Activated CD8-positive, alpha-beta memory T cell treated with anti-CD3 and anti-CD28 coated beads for 24 hours (primary cell): Measurements from ENCODE around the gene C3.
"Not testable (repeated sequence)": the region's sequence is repeated elsewhere in the genome, so short reads cannot be mapped to it uniquely, and the experiment has no call there.

Experiments used
- DNase-seq: peaks from one replicate; pipeline ENCODE4 v3.0.0-alpha.2; 2020

C3 gene

GRCh38 chr19:6712231-6712630, 8.2 kb downstream of the C3 start:
- no peak for DNase-seq

- no peak for DNase-seq
Measured at GRCh38 chr19:6711605-6712004, 8.8 kb downstream of the C3 start.

GRCh38 chr19:6711078-6711361, 9.4 kb downstream of the C3 start:
- DNase-seq: no peak

- no peak for DNase-seq
Measured at GRCh38 chr19:6710273-6711077, 10.0 kb downstream of the C3 start.

GRCh38 chr19:6709549-6709948, 10.9 kb downstream of the C3 start:
- no peak for DNase-seq

- DNase-seq: not testable (repeated sequence)
Measured at GRCh38 chr19:6708913-6709312, 11.5 kb downstream of the C3 start.

- DNase-seq: no peak
Measured at GRCh38 chr19:6708346-6708745, 12.1 kb downstream of the C3 start.

- DNase-seq: no peak
Measured at GRCh38 chr19:6707658-6708018, 12.8 kb downstream of the C3 start.

GRCh38 chr19:6707011-6707657, 13.3 kb downstream of the C3 start:
- no peak for DNase-seq

GRCh38 chr19:6706633-6706958, 13.9 kb downstream of the C3 start:
- DNase-seq: no peak

- no peak for DNase-seq
Measured at GRCh38 chr19:6705931-6706632, 14.4 kb downstream of the C3 start.

- DNase-seq: no peak
Measured at GRCh38 chr19:6700586-6701316, 19.7 kb downstream of the C3 start.

- no peak for DNase-seq
Measured at GRCh38 chr19:6699935-6700334, 20.5 kb downstream of the C3 start.

- no peak for DNase-seq
Measured at GRCh38 chr19:6697291-6697690, 23.2 kb downstream of the C3 start.

GRCh38 chr19:6696239-6696820, 24.1 kb downstream of the C3 start:
- DNase-seq: no peak

- DNase-seq: no peak
Measured at GRCh38 chr19:6694147-6694815, 26.2 kb downstream of the C3 start.

- no peak for DNase-seq
Measured at GRCh38 chr19:6693681-6694080, 26.8 kb downstream of the C3 start.

- DNase-seq: no peak
Measured at GRCh38 chr19:6693056-6693471, 27.4 kb downstream of the C3 start.

- no peak for DNase-seq
Measured at GRCh38 chr19:6692027-6692426, 28.4 kb downstream of the C3 start.

- no peak for DNase-seq
Measured at GRCh38 chr19:6691342-6691741, 29.1 kb downstream of the C3 start.

GRCh38 chr19:6690160-6690885, 30.1 kb downstream of the C3 start:
- DNase-seq: no peak

GRCh38 chr19:6687114-6687513, 33.3 kb downstream of the C3 start:
- no peak for DNase-seq
